DOHH2 (cell line): ENCODE measurements around the gene PAK2.

Source experiments
- CTCF ChIP-seq: fragments of 200-600 bp; sonication (generic); IDR thresholded peaks from one replicate; pipeline ENCODE4 v1.5.1; 2014; ENCODE audit warnings: antibody characterized with exemption, mild to moderate bottlenecking, low read depth, low read length; ENCODE audit not compliant: poor library complexity, severe bottlenecking
- EZH2phosphoT487 ChIP-seq: fragments of 200-600 bp; sonication (generic); IDR thresholded peaks from 2 replicates; pipeline ENCODE4 v1.6.1; 2017; ENCODE audit warnings: borderline replicate concordance, mild to moderate bottlenecking, antibody characterized with exemption, low read length, moderate library complexity, mixed read lengths

- TF ChIP-seq CTCF (no peak), EZH2phosphoT487 (no peak)
Measured at GRCh38 chr3:196726788-196727675, 12.6 kb upstream of the PAK2 start.
